ENCODE measurements around the gene RCOR3.

RCOR3 gene

GRCh38 chr1:211287218-211287617, 28.1 kb downstream of the RCOR3 start:
- in situ Hi-C loops (cut with HindIII; ENCODE audit: low sequenced_read_pairs) = no loop called here
- no peak overlapping the region for H3K4me3 ChIP-seq (ENCODE audit: low read depth, low read length)
- TF ChIP-seq CTCF (IDR thresholded peaks at IDR 0.05; ENCODE audit: low read depth, low read length) = no peak
- no peak for DNase-seq (ENCODE audit: low read depth, low spot score)

- TF ChIP-seq CTCF (IDR thresholded peaks at IDR 0.05; ENCODE audit: low read depth, low read length) = no peak
- in situ Hi-C loops (cut with HindIII; ENCODE audit: low sequenced_read_pairs) = no loop called here
Observed at GRCh38 chr1:211292411-211292810, 33.2 kb downstream of the RCOR3 start.

DNA sequence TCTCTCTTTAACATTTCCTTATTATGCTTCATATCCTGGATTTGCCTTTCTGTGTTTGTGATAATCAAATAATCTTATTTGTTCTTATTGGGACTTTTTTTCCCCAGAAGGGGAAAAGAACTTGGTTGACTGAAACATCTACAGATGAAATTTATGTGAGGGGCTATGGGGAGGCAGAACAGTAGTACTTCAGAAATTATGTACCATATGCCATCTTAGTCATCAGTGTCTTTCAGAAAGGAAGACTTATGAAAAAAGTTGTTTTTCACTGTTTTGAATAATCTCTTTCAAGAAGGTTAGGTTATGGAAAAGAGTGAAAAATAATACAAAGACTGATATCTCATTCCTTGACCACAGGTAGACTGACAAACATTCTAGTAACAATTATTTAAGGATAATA, 37.2 kb downstream of the RCOR3 start:
- in situ Hi-C loops (cut with HindIII; ENCODE audit: low sequenced_read_pairs) = no loop called here
- no peak for TF ChIP-seq CTCF (IDR thresholded peaks at IDR 0.05; ENCODE audit: low read depth, low read length)
- no peak for DNase-seq (ENCODE audit: low read depth, low spot score)
- H3K4me3 ChIP-seq (ENCODE audit: low read depth, low read length) = no peak overlapping the region

More at GRCh38 chr1:211292411-211292810, 33.2 kb downstream of the RCOR3 start:
- H3K4me3 ChIP-seq (ENCODE audit: low read depth, low read length) = no peak overlapping the region
- no peak for DNase-seq (ENCODE audit: low read depth, low spot score)

GRCh38 chr1:211305044-211305443, 45.9 kb downstream of the RCOR3 start:
- TF ChIP-seq CTCF (IDR thresholded peaks at IDR 0.05; ENCODE audit: low read depth, low read length) = no peak
- in situ Hi-C loops (cut with HindIII; ENCODE audit: low sequenced_read_pairs) = no loop called here
- DNase-seq (ENCODE audit: low read depth, low spot score) = peak; percentile 39
- H3K4me3 ChIP-seq (ENCODE audit: low read depth, low read length) = no peak overlapping the region

- in situ Hi-C loops (cut with HindIII; ENCODE audit: low sequenced_read_pairs) = no loop called here
- TF ChIP-seq CTCF (IDR thresholded peaks at IDR 0.05; ENCODE audit: low read depth, low read length) = no peak
- no peak for DNase-seq (ENCODE audit: low read depth, low spot score)
- no peak overlapping the region for H3K4me3 ChIP-seq (ENCODE audit: low read depth, low read length)
Observed at GRCh38 chr1:211309617-211310016, 50.5 kb downstream of the RCOR3 start.

- in situ Hi-C loops (cut with HindIII; ENCODE audit: low sequenced_read_pairs) = no loop called here
- no peak for TF ChIP-seq CTCF (IDR thresholded peaks at IDR 0.05; ENCODE audit: low read depth, low read length)
- H3K4me3 ChIP-seq (ENCODE audit: low read depth, low read length) = no peak overlapping the region
- no peak for DNase-seq (ENCODE audit: low read depth, low spot score)
Observed at GRCh38 chr1:211313392-211313791, 54.2 kb downstream of the RCOR3 start.
